HG03025 (cell line): ENCODE data around the gene ALPP.
"Not testable (repeated sequence)": the region's sequence is repeated elsewhere in the genome, so short reads cannot be mapped to it uniquely, and the experiment has no call there.

Experiments used
- ATAC-seq: cut with Tn5 transposase; IDR thresholded peaks from one replicate; pipeline ENCODE4 v1.9.1; 2021; ENCODE audit warnings: mild to moderate bottlenecking, moderate library complexity; ENCODE audit not compliant: unreplicated experiment, low FRiP score

The ALPP gene

GRCh38 chr2:232400256-232401015, 21.9 kb downstream of the ALPP start:
- ATAC-seq = no peak

GRCh38 chr2:232402518-232402917, 24.0 kb downstream of the ALPP start:
- no peak for ATAC-seq

DNA sequence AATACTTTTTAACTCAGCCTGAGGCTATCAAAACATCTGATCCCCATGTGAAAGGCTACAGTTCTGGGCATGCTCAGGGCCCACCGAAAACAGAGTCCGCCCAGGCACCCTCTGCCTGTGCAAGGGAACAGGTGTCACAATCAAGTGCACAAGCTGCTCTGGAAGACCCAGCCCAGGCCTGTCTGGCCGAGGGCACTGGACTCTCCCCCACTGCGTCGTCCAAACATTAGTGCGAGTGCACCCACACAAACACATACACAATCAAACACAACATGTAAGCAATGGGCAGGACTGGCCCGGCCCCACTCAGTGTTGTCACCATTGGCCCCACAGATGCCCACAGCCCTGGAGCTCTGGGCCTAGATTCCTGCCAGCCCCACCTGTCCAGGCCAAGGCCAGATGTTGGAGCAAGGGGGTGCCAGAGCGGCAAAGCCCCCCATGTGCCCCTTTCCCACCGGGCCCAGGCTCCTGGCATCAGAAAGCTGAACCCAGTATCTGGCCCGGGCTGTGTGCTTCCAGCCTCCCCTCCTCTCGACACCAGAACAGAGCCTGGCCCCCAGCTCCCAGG, 27.5 kb downstream of the ALPP start:
- ATAC-seq = no peak

DNA sequence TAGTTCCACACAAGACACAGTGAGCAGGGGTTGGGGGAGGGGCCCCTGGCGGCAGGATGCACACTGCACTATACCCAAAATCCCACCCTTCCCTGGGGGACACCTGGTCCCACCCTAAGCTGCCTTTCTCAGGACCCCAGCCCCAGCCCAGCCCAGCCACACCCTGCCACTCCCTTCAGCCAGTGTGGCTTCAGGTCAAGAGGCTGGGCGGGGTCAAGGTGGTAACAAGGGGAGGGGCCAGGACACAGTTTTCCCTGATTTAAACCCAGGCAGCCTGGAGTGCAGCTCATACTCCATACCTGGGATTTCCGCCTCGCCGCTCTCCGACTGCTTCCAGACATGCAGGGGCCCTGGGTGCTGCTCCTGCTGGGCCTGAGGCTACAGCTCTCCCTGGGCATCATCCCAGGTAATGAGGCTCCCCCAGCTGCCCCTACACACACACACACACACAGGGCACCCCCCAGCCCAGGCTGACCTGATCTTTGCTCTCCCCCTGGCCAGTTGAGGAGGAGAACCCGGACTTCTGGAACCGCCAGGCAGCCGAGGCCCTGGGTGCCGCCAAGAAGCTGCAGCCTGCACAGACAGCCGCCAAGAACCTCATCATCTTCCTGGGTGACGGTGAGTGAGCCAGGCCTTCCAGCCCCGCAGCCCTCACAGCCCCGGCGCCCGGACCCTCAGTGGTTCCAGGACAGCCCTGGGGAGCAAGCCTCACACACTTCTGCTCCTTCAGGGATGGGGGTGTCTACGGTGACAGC, 28.2 kb downstream of the ALPP start, which contains the start of gene ALPG:
ALPG (plus strand) TSS at position 289 of the 755 bp plus-strand sequence; CDS start at position 340, 51 bp downstream.
- no peak for ATAC-seq

DNA sequence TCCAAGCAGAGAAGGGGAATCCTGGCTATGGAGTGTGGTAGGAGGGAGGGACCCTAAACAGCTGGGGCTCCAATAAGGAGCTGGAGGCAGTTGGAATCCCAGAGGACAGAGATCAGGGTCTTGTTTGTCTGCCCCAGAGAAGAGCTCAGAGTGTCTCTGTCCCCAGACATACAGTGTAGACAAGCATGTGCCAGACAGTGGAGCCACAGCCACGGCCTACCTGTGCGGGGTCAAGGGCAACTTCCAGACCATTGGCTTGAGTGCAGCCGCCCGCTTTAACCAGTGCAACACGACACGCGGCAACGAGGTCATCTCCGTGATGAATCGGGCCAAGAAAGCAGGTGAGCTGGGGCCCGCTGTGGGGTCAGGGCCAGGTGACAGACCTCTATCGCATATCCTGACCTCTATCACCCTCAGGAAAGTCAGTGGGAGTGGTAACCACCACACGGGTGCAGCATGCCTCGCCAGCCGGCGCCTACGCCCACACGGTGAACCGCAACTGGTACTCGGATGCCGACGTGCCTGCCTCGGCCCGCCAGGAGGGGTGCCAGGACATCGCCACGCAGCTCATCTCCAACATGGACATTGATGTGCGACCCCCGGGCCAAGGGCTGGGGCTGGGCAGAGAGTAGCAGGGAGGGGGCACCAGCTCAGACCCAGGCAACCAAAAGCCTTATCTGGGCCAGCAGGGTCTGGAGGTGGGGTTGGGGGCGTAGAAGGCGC, 29.0 kb downstream of the ALPP start:
- ATAC-seq = not testable (repeated sequence)

GRCh38 chr2:232408269-232408668, 29.7 kb downstream of the ALPP start:
- not testable (repeated sequence) for ATAC-seq

DNA sequence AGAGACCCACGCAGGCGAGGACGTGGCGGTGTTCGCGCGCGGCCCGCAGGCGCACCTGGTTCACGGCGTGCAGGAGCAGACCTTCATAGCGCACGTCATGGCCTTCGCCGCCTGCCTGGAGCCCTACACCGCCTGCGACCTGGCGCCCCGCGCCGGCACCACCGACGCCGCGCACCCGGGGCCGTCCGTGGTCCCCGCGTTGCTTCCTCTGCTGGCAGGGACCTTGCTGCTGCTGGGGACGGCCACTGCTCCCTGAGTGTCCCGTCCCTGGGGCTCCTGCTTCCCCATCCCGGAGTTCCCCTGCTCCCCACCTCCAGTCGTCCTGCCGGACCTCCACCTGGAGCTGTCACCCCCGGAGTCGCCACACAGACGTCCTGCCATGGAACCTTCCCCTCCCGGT, 31.1 kb downstream of the ALPP start:
- not testable (repeated sequence) for ATAC-seq

GRCh38 chr2:232410238-232410900, 31.8 kb downstream of the ALPP start:
- no peak for ATAC-seq

GRCh38 chr2:232411901-232412629, 33.5 kb downstream of the ALPP start:
- ATAC-seq = no peak

GRCh38 chr2:232412986-232413385, 34.4 kb downstream of the ALPP start:
- no peak for ATAC-seq

- no peak for ATAC-seq
Measured at GRCh38 chr2:232415138-232415690, 36.7 kb downstream of the ALPP start.

DNA sequence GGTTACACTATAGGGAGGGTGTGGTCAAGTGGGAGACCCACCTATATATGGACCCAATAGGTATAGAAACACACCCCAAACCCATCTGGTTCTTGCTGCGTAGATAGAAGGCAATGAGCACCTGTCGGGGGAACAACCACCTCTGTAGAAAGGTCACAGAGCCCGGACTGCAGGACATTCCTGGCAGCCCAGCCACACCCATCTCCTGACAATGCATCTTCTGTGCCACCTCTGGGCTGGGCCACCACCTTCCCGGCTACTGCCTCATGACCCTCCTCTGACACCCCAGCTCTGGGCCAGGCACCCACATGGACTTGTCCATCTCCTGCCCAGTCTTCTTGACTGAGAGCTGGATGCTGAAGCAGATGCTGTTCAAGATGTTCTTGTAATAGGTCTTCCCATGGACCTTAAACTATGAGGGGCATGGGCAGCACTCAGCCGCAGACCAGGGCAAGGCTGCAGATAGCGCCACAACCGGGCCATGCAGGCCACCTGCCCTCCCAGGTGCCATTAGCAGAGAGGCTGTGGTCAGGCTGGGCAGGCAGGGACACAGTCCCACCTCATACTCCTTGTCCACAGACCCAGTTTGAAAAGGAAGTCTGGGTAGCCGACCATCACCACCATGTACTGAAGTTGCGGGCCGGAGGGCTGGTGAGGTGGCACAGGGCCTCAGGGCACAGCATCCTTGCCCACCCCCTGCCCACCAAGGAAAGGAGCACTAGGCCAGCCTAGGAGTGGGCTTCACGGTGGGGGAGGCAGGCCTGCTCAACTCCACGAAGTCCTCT, 37.4 kb downstream of the ALPP start:
- no peak for ATAC-seq

DNA sequence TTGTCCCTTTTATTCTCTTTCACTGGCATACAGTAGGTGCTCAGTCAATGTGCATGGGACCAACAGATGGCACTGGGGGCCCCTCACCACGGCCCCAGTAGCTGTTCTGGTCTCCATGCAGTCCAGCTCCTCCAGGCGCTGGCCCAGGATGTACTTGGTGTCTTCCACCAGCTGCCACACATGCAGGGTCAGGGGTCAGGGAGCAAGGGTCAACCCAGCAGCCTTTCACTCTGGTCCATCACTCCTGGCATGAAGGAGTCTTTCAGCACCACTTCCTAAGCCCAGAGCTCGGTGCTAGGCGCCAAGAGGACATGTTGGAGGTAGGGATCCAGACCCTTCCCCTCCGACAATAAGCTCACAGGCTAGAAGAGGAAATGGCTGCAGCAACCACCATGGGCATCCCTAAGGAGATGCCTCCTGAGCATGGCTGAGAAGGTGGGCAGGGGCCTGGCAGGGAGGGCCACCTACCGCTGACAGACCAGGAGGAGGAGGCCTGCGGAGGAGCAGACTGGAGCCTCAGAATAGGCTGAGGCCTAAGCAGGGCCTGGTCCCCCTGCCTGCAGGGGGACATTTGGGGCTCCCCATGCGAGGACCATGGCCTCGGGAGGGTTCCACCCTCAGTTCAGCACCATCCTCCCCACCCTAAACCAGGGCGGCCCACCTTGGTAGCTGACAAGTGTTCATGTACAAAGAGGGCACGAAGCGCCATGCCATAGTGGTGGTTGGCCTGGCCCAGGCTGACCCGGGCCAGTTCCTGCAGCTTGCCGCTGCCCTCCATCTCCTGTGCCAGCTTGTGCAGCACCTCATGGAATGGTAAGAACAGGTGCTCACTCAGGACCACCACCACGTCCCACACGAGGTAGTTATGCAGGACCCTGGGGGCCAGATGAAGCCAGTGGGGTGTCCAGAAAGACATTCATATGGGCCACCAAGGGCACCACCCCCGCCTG, 38.2 kb downstream of the ALPP start:
- no peak for ATAC-seq

DNA sequence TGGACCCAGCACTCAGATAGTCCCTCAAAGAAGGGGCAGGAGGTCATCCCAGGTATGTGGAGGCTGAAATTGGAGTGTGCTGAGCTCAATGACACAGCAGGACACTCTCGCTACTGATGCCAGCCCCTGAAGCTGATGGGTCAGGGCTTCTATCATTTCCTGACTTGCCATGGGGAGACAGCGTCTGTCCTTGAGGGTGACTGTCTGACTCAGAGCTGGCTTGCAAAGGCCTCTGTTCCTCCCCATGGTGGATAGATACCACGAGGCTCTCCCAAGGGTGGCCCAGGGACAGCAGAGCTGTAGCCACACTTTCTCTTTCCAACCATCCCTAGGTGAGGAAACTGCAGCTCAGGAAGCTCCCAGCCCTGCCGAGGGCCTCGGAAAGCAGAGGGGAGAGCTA, 38.9 kb downstream of the ALPP start:
- no peak for ATAC-seq

GRCh38 chr2:232418056-232418455, 39.5 kb downstream of the ALPP start:
- ATAC-seq = no peak

- ATAC-seq = no peak
Measured at GRCh38 chr2:232418466-232419244, 40.1 kb downstream of the ALPP start.
